Smooth muscle cell (in vitro differentiated cells): ENCODE results near the gene PPBP. TPM values are rescaled to one million over a fixed set of nuclear protein-coding genes. Genes with fewer than 3 reads are reported as not detected.

Experiments
- DNase-seq: peaks from one replicate; lab custom pipeline; 2025; ENCODE audit not compliant: unreplicated experiment; lab: John Stamatoyannopoulos, UW
- H2AFZ ChIP-seq: fragments of 200-600 bp; sonication (generic); 2 replicates; pipeline ENCODE4 v1.6.0; 2016; ENCODE audit warnings: antibody characterized with exemption, low read depth, mild to moderate bottlenecking
- H3F3A ChIP-seq: fragments of 200-600 bp; sonication (generic); 2 replicates; pipeline ENCODE4 v1.6.0; 2017; ENCODE audit warnings: antibody characterized with exemption, low read depth
- H3K27ac ChIP-seq: fragments of 200-600 bp; sonication (generic); 2 replicates; pipeline ENCODE4 v1.5.1; 2016; ENCODE audit warnings: low read depth, mild to moderate bottlenecking
- H3K27me3 ChIP-seq: fragments of 200-600 bp; sonication (generic); 2 replicates; pipeline ENCODE4 v1.6.1; 2016; ENCODE audit warnings: low read depth, mild to moderate bottlenecking
- H3K36me3 ChIP-seq: fragments of 200-600 bp; sonication (generic); 2 replicates; pipeline ENCODE4 v1.5.1; 2016; ENCODE audit warnings: low read depth
- H3K4me1 ChIP-seq: fragments of 200-600 bp; sonication (generic); 2 replicates; pipeline ENCODE4 v1.5.1; 2016; ENCODE audit warnings: low read depth
- H3K4me2 ChIP-seq: fragments of 200-600 bp; sonication (generic); 2 replicates; pipeline ENCODE4 v1.6.0; 2016; ENCODE audit warnings: mild to moderate bottlenecking
- H3K4me3 ChIP-seq: fragments of 200-600 bp; sonication (generic); 2 replicates; pipeline ENCODE4 v1.5.1; 2016; ENCODE audit warnings: mild to moderate bottlenecking
- H3K79me2 ChIP-seq: fragments of 200-600 bp; sonication (generic); 2 replicates; pipeline ENCODE4 v1.6.0; 2016; ENCODE audit warnings: low read depth, mild to moderate bottlenecking
- H3K9ac ChIP-seq: fragments of 200-600 bp; sonication (generic); 2 replicates; pipeline ENCODE4 v1.6.0; 2016; ENCODE audit warnings: low read depth
- H3K9me3 ChIP-seq: fragments of 200-600 bp; sonication (generic); replicated peaks from 2 replicates; pipeline ENCODE4 v1.5.1; 2016; ENCODE audit warnings: low read depth
- H4K20me1 ChIP-seq: fragments of 200-600 bp; sonication (generic); 2 replicates; pipeline ENCODE4 v1.6.0; 2016; ENCODE audit warnings: low read depth
- WGBS: methylation state at CpG from one replicate; pipeline ENCODE4 v1.1.7; 2016; ENCODE audit warnings: low lambda C conversion rate; 5-methylcytosine and 5-hydroxymethylcytosine counted together
- polyA plus RNA-seq: library from polyadenylated mRNA; unstranded; fragments of >200 nt; fragmentation: Nextera tagmentation; extraction: Ambion mirVana; gene quantifications from 2 replicates; pipeline ENCODE4 v1.2.1, GENCODE V29; 2016
- total RNA-seq: library from RNA; depleted of rRNA; stranded (reverse); fragments of >200 nt; gene quantifications from 2 replicates; pipeline ENCODE4 v1.2.3, GENCODE V29; 2014
- TF ChIP-seq, protein P1 (sequence below): fragments of 200-600 bp; sonication (generic); IDR thresholded peaks from 2 replicates; pipeline ENCODE4 v1.5.1; 2017; ENCODE audit warnings: borderline replicate concordance, mild to moderate bottlenecking, antibody characterized with exemption; ENCODE audit not compliant: insufficient read depth, poor library complexity, severe bottlenecking

The PPBP gene
- total and polyA plus RNA-seq, 2 experiments from 2014 or later: not detected

DNA sequence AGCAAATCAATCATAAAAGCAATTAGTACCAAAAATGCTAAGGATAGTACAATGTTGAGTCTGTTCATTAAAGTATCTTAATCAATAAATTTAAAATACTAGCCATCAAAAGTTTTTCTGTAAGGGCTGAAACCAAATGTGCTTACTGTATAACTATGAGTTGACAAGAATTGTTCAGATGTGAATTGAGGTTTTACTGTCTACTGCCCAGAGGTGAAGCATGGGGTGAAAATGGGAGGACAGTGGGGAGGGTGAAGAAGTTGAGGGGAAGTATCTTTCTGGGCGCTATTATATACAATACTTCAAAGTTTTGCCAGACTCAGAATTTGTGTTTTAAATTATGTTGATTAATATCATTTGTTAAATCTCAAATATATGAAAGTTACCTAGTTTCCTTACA is 4.1 kb upstream of the PPBP start:
- Histone ChIP-seq H3K9ac (no peak overlapping the region), H3K4me1 (no peaks in the 10 kb centered on the region), H3K27ac (no peak overlapping the region), H3K4me2 (no peak overlapping the region), H3K4me3 (no peak overlapping the region), H3K36me3 (no peaks in the 10 kb centered on the region), H3K9me3 (no peaks in the 10 kb centered on the region), H3K79me2 (no peaks in the 10 kb centered on the region), H3F3A (no peaks in the 10 kb centered on the region), H4K20me1 (no peaks in the 10 kb centered on the region), H2AFZ (no peak overlapping the region), H3K27me3 (peaks cover 9% of the 10 kb centered on the region)
- no peak for DNase-seq
- TF ChIP-seq, protein P1, sequence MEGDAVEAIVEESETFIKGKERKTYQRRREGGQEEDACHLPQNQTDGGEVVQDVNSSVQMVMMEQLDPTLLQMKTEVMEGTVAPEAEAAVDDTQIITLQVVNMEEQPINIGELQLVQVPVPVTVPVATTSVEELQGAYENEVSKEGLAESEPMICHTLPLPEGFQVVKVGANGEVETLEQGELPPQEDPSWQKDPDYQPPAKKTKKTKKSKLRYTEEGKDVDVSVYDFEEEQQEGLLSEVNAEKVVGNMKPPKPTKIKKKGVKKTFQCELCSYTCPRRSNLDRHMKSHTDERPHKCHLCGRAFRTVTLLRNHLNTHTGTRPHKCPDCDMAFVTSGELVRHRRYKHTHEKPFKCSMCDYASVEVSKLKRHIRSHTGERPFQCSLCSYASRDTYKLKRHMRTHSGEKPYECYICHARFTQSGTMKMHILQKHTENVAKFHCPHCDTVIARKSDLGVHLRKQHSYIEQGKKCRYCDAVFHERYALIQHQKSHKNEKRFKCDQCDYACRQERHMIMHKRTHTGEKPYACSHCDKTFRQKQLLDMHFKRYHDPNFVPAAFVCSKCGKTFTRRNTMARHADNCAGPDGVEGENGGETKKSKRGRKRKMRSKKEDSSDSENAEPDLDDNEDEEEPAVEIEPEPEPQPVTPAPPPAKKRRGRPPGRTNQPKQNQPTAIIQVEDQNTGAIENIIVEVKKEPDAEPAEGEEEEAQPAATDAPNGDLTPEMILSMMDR: no peak
- 60% methylated on average over 1 of the region's 1 CpG for WGBS

DNA sequence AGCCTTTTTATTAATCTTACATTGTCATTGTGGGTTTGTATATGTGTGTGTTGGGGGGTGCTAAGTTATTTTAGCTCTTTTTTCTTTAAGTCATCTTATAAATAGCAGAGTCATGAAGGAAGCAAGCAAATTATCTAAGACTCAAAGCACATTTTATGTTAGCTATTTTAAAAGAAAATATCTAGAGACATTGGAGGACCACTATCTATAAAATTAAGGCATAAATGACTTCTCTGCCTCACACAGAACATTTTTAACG is 3.7 kb upstream of the PPBP start:
- Histone ChIP-seq H3F3A (no peaks in the 10 kb centered on the region), H3K36me3 (no peaks in the 10 kb centered on the region), H4K20me1 (no peaks in the 10 kb centered on the region), H2AFZ (no peak overlapping the region), H3K4me2 (no peak overlapping the region), H3K9ac (no peak overlapping the region), H3K9me3 (no peaks in the 10 kb centered on the region), H3K79me2 (no peaks in the 10 kb centered on the region), H3K4me1 (no peaks in the 10 kb centered on the region), H3K4me3 (no peak overlapping the region), H3K27ac (no peak overlapping the region), H3K27me3 (peaks cover 5% of the 10 kb centered on the region)
- 93% methylated on average over 1 of the region's 1 CpG for WGBS
- TF ChIP-seq, protein P1: no peak
- DNase-seq: no peak

DNA sequence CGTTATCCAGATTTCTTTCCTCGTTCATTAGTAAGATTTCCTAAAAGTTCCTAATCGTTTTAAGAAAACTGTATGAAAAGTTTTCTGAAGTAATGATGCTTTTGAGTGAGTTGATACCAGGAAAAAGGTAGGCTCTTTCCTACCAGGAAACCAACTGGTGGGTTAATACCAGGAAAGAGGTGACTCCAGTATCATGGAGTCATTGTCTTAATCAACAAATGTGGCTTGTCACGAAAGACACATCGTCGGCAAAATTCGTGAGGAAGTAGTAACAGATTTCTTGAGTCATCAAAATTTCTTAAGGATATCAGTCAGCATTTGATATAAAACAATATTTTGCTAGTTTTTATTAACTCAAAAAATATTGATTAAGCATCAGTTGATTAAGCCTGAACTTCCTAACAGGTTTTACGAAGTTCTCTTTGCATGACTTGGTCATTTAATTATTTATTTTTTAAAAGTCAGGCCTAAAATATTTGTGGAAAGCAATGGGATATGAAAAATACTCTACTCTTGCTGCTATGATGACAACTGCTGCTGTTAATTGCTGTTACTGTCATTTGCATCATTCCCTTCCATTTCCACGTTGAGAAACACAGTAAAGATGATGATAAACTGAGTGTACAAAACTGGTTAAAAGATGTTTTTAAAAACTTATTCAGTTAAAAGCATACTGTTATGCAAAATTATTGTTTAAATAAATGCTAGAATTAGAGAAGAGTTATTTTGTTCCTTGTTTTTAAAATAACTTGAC is 3.2 kb upstream of the PPBP start:
- no peak for DNase-seq

More for the DNA sequence above, 3.2 kb upstream of the PPBP start:
- Histone ChIP-seq H3K27ac (no peak overlapping the region), H4K20me1 (no peaks in the 10 kb centered on the region), H3K36me3 (no peaks in the 10 kb centered on the region), H3K4me2 (no peak overlapping the region), H3K9me3 (no peaks in the 10 kb centered on the region), H3K9ac (no peak overlapping the region), H2AFZ (no peak overlapping the region), H3F3A (no peaks in the 10 kb centered on the region), H3K27me3 (peaks cover 2% of the 10 kb centered on the region), H3K4me1 (no peaks in the 10 kb centered on the region), H3K4me3 (no peak overlapping the region), H3K79me2 (no peaks in the 10 kb centered on the region)
- TF ChIP-seq, protein P1: no peak
- 92% methylated on average over 9 of the region's 9 CpGs for WGBS
